ENCODE results near the gene ERCC6L.
A peak's percentile ranks its signal among the peaks of the same experiment; 100 is the strongest.

Gene ERCC6L

DNA sequence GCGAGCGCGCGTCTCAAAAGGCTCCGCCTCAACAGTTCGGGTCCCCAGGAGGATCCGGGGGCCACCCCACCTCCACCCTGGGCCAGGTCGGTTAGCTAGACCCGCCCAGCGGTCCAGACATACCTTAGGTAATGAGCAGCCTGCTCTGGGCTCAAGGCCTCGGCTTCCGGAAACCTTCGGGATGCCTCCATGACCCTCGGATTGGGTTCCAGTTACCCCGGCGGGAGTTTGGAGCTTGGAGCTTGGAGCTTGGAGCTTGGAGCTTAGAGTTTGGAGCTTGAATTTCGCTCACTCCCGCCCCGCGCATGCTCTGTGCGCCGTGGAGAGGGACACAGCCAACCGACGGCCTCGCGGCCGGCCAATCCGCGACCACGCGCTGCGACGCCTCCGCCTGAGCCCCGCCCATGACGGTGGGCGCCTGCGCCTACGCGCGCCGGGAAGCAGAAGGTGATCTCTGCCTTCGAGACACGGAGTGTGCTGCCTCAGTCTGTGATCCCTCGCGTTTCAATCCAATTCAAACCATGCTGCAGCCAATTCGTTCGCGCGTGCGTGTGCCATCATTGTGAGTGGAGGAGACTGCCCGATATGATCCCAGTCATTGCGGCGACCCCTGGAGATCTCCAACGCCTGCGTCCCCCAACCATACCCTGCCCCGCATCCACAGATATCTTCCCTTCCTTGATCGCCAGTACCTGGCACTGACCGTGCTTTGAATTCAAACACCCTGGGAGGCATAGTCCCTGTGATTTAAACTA, at the start of gene ERCC6L:
ERCC6L (minus strand) TSS at position 307 of the 755 bp plus-strand sequence; CDS start at position 191, 116 bp downstream.
- DNase-seq (ENCODE audit: insufficient read length, low spot score) = peak; percentile 85
- peak; percentile 85 for TF ChIP-seq POLR2A (IDR thresholded peaks at IDR 0.05; ENCODE audit: low read depth, low read length)
- FAIRE-seq = peak; percentile 83

DNA sequence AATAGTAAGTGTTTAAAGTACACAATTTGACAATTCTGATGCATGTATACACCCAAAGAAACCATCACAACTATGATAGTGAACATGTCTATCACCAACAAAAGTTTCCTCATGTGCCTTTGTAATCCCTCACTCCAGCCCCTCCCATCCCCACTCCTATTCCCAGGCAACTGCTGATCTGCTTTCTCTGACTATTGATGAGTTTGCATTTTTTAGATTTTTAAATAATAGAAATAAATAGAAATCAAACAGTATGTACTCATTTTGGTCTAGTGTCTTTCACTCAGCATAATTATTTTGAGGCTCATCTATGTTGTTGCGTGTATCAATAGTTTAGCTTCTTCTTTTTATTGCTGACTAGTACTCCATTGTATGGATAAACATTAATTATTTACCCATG, 43.5 kb upstream of the ERCC6L start:
- no peak for TF ChIP-seq POLR2A (IDR thresholded peaks at IDR 0.05; ENCODE audit: low read depth, low read length)
- no peak for FAIRE-seq

GRCh38 chrX:72280321-72280845, 41.6 kb upstream of the ERCC6L start:
- no peak for TF ChIP-seq POLR2A (IDR thresholded peaks at IDR 0.05; ENCODE audit: low read depth, low read length)
- no peak for FAIRE-seq
- DNase-seq (ENCODE audit: insufficient read length, low spot score) = peak; percentile 29

More for the DNA sequence above, 43.5 kb upstream of the ERCC6L start:
- no peak for DNase-seq (ENCODE audit: insufficient read length, low spot score)

DNA sequence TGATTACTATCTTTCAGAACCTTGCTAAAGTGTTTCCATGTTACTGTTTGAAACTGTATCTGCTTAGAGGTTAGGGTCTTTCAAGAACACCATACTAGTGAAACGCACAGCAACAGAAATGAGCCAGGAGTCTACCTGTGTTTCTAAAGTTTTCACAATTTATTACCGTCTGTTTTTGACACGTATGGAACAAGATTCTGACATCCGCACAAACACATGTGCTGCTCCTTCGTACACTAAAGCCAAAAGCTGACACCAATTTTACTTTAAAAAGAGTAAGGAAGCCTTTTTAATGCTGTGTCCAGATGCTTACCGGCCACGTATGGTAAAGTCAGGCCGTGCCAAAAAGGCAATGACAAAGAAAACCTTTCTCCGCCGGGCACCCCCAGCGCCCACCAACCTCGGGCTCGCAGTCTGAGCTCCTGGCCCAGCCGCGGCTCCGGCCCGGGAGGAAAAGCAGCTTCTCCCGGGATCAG, 37.7 kb upstream of the ERCC6L start:
- DNase-seq (ENCODE audit: insufficient read length, low spot score) (no peak), FAIRE-seq (no peak)
- no peak for TF ChIP-seq POLR2A (IDR thresholded peaks at IDR 0.05; ENCODE audit: low read depth, low read length)

- no peak for FAIRE-seq
Measured at GRCh38 chrX:72274526-72274925, 35.7 kb upstream of the ERCC6L start.

GRCh38 chrX:72273718-72274117, 34.9 kb upstream of the ERCC6L start:
- no peak for FAIRE-seq
- TF ChIP-seq POLR2A (IDR thresholded peaks at IDR 0.05; ENCODE audit: low read depth, low read length) = no peak
- DNase-seq (ENCODE audit: insufficient read length, low spot score) = no peak

More at GRCh38 chrX:72274526-72274925, 35.7 kb upstream of the ERCC6L start:
- DNase-seq (ENCODE audit: insufficient read length, low spot score) = no peak
- no peak for TF ChIP-seq POLR2A (IDR thresholded peaks at IDR 0.05; ENCODE audit: low read depth, low read length)

- DNase-seq (ENCODE audit: insufficient read length, low spot score) (peak; percentile 33), FAIRE-seq (peak; percentile 92)
- TF ChIP-seq POLR2A (IDR thresholded peaks at IDR 0.05; ENCODE audit: low read depth, low read length) = no peak
Measured at GRCh38 chrX:72272868-72273267, 34.0 kb upstream of the ERCC6L start.

GRCh38 chrX:72271812-72272211, 33.0 kb upstream of the ERCC6L start:
- no peak for DNase-seq (ENCODE audit: insufficient read length, low spot score)
- no peak for FAIRE-seq
- TF ChIP-seq POLR2A (IDR thresholded peaks at IDR 0.05; ENCODE audit: low read depth, low read length) = no peak

DNA sequence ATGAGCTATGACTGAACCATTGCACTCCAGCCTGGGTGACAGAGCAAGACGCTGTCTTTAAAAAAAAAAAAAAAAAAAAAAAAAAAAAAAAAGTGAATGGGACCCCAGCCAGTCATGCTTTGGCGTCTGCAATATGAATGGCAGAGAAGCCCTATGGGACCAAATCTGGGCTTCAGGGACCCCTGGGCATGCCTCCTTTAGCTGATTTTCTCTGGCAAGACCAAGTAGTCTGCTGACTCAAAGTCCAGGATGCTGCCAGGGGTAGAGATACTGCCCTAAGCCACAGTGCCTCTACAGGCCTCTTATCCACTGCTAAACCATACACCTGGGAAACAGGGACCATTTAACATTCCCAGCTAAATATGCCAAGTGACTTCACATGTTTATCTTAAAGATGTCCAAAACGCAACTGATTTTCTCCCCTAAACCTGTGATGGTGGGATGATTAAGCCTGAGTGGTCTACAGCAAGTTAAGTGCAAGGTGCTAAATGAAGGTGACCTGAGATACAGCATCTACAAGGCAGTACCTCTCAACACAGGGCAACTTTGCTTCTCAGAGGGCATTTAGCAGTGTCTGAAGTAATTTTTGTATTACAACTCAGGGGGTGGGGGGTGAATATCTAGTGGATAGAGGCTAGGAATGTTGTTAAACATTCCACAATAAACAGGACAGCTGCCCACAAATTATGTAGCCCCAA, 32.4 kb upstream of the ERCC6L start:
- FAIRE-seq (no peak), DNase-seq (ENCODE audit: insufficient read length, low spot score) (no peak)
- no peak for TF ChIP-seq POLR2A (IDR thresholded peaks at IDR 0.05; ENCODE audit: low read depth, low read length)

GRCh38 chrX:72270316-72270866, 31.6 kb upstream of the ERCC6L start:
- DNase-seq (ENCODE audit: insufficient read length, low spot score) (no peak), FAIRE-seq (no peak)
- TF ChIP-seq POLR2A (IDR thresholded peaks at IDR 0.05; ENCODE audit: low read depth, low read length) = no peak

- no peak for FAIRE-seq
- no peak for TF ChIP-seq POLR2A (IDR thresholded peaks at IDR 0.05; ENCODE audit: low read depth, low read length)
- DNase-seq (ENCODE audit: insufficient read length, low spot score) = no peak
Measured at GRCh38 chrX:72269671-72270251, 30.9 kb upstream of the ERCC6L start.

DNA sequence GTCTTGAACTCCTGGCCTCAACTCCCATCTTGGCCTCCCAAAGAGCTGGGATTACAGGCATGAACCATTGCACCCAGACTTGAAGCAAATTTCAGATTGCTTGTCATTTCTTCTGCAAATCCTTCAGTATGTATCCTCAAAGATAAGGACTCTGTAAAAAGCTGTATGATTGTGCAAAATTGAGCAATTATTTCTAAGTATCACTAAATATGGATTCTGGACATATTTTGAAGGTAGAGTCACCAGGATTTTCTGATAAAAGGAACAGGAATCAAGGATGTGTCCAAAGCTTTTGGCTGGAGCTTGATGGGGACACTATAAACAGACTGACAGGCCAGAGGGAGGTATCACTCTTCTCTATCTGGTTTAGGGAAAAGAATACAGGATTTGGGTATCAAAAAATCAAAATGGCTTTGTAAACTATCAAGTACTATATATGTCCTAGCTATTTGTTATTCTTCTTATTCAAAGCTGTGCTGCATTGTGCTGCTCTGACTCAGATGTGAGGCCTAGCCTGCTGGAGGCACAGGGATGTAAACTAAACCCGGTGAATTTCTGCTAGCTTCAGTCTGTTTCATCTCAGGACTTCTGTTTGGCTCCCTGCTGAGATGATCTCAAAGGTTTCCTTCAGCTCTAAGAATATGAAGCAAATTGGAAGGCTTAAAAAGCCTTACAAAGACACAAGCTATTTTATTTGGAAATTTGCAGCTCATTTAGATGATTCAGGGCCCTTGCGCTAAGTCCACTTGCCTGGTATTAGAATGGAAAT, 30.0 kb upstream of the ERCC6L start:
- no peak for DNase-seq (ENCODE audit: insufficient read length, low spot score)
- no peak for TF ChIP-seq POLR2A (IDR thresholded peaks at IDR 0.05; ENCODE audit: low read depth, low read length)
- peak; percentile 55 for FAIRE-seq

DNA sequence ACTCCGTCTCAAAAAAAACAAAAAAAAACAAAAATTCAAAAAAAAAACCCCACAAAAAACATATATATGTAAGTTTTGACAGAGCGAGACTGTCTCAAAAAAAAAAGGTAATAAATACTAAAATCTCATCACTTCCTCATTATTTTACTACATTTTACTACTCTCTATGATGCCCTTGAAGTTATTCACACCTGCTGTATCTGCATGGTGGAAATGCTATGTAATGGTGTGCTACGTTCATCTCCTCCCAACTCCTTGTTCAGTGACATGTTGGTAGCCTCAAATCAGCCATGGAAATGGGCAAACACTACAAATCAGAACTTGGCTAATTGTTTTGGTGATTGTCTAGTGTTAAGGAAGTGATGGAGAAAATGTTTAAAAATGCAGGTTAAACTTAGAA, 26.4 kb upstream of the ERCC6L start:
- no peak for DNase-seq (ENCODE audit: insufficient read length, low spot score)
- no peak for FAIRE-seq
- TF ChIP-seq POLR2A (IDR thresholded peaks at IDR 0.05; ENCODE audit: low read depth, low read length) = no peak
